SK-N-SH (cell line): ENCODE measurements around the gene ARID1B. TPM values are rescaled to one million over a fixed set of nuclear protein-coding genes. Genes with fewer than 3 reads are reported as not detected.

Source experiments
- CTCF ChIA-PET: fragments of 300-600, 350-600 bp; formaldehyde crosslinking; extraction: SDS; loops from one replicate; lab custom pipeline; 2021; lab: Yijun Ruan, JAX
- POLR2A ChIA-PET: fragments of 350-600 bp; sonication (Branson Sonifier 250); formaldehyde crosslinking; extraction: SDS; loops from one replicate; lab custom pipeline; 2020; ENCODE audit warnings: antibody characterized with exemption, inconsistent platforms; lab: Yijun Ruan, JAX
- DNase-seq: peaks from one replicate; pipeline ENCODE4 v3.0.0; 2012
- H2AFZ ChIP-seq: fragments of 200-600 bp; sonication (generic); 2 replicates; pipeline ENCODE4 v1.8.1; 2016; ENCODE audit warnings: antibody characterized with exemption, mild to moderate bottlenecking, low read depth
- H3F3A ChIP-seq: fragments of 200-600 bp; sonication (generic); replicated peaks from 2 replicates; pipeline ENCODE3; 2016; ENCODE audit warnings: antibody characterized with exemption, mild to moderate bottlenecking; ENCODE audit not compliant: insufficient read depth
- H3K27ac ChIP-seq, 2 experiments: fragments of 200-500 bp in 1 of 2; fragments of 200-600 bp in 1 of 2; sonication (Bioruptor generic) in 1 of 2; sonication (generic), shearing (Covaris generic) in 1 of 2; 2 replicates each; pipeline versions ENCODE4 v1.5.1 to v1.6.1; 2014 to 2016; ENCODE audit warnings: low read depth in 2 of 2, inconsistent platforms in 1 of 2, low read length in 1 of 2, mild to moderate bottlenecking in 1 of 2, mixed read lengths in 1 of 2
- H3K27me3 ChIP-seq: fragments of 200-600 bp; sonication (generic), shearing (Covaris generic); 2 replicates; pipeline ENCODE4 v1.6.1; 2016; ENCODE audit warnings: mixed run types; ENCODE audit not compliant: insufficient read depth
- H3K36me3 ChIP-seq, 2 experiments: fragments of 200-500 bp in 1 of 2; fragments of 200-600 bp in 1 of 2; sonication (Bioruptor generic) in 1 of 2; sonication (generic) in 1 of 2; replicated peaks in 1 of 2; 2 replicates each; pipeline versions ENCODE3 to v1.5.1; 2014 to 2016; ENCODE audit warnings: low read length in 1 of 2, mild to moderate bottlenecking in 1 of 2; ENCODE audit not compliant: insufficient read depth in 2 of 2, control insufficient read depth in 1 of 2
- H3K4me1 ChIP-seq, 2 experiments: fragments of 200-500 bp in 1 of 2; fragments of 200-600 bp in 1 of 2; sonication (Bioruptor generic) in 1 of 2; sonication (generic), shearing (Covaris generic) in 1 of 2; 2 replicates each; pipeline versions ENCODE4 v1.5.1 to v1.6.1; 2014 to 2016; ENCODE audit warnings: low read depth in 1 of 2, low read length in 1 of 2, mixed run types in 1 of 2; ENCODE audit not compliant: insufficient read depth in 2 of 2, control insufficient read depth in 1 of 2
- H3K4me2 ChIP-seq: fragments of 200-600 bp; sonication (generic), shearing (Covaris generic); 2 replicates; pipeline ENCODE4 v1.6.1; 2017; ENCODE audit warnings: mixed run types
- H3K4me3 ChIP-seq, 2 experiments: fragments of 200-500 bp in 1 of 2; fragments of 200-600 bp in 1 of 2; sonication (Bioruptor generic) in 1 of 2; sonication (generic), shearing (Covaris generic) in 1 of 2; 2 replicates each; pipeline versions ENCODE4 v1.5.1 to v1.8.1; 2014 to 2016; ENCODE audit warnings: low read depth in 2 of 2, inconsistent platforms in 1 of 2, low read length in 1 of 2, mild to moderate bottlenecking in 1 of 2, mixed read lengths in 1 of 2, moderate library complexity in 1 of 2
- H3K79me2 ChIP-seq: fragments of 200-600 bp; sonication (generic); 2 replicates; pipeline ENCODE4 v1.8.1; 2017; ENCODE audit warnings: mild to moderate bottlenecking; ENCODE audit not compliant: insufficient read depth
- H3K9ac ChIP-seq: fragments of 200-600 bp; sonication (generic); 2 replicates; pipeline ENCODE4 v1.6.1; 2017; ENCODE audit warnings: mixed run types
- H3K9me2 ChIP-seq: fragments of 200-600 bp; sonication (generic); 2 replicates; pipeline ENCODE4 v1.6.1; 2017; ENCODE audit warnings: mixed run types
- H3K9me3 ChIP-seq: fragments of 200-600 bp; sonication (generic); 2 replicates; pipeline ENCODE4 v1.6.1; 2017; ENCODE audit warnings: mixed run types, mild to moderate bottlenecking, moderate library complexity
- H4K20me1 ChIP-seq: fragments of 200-600 bp; sonication (generic); 2 replicates; pipeline ENCODE4 v1.6.1; 2017; ENCODE audit warnings: mild to moderate bottlenecking, mixed run types; ENCODE audit not compliant: insufficient read depth
- CHD2 ChIP-seq: fragments of 150-350 bp; IDR thresholded peaks from 2 replicates; pipeline ENCODE4 v1.6.1; 2018; ENCODE audit warnings: low read length; ENCODE audit not compliant: partially characterized antibody
- ELF1 ChIP-seq: IDR thresholded peaks from 2 replicates; pipeline ENCODE4 v1.4.0; 2012
- EP300 ChIP-seq, 2 experiments: IDR thresholded peaks; 2 replicates each; pipeline versions ENCODE4 v1.4.0 to v1.6.1; 2012; ENCODE audit warnings: borderline replicate concordance in 1 of 2, low read depth in 1 of 2, low read length in 1 of 2
- FOXJ3 ChIP-seq: sonication (generic); formaldehyde crosslinking; IDR thresholded peaks from 2 replicates; pipeline ENCODE4 v1.5.1; 2020; ENCODE audit warnings: mild to moderate bottlenecking, missing genetic modification reagents
- GATA2 ChIP-seq: sonication (generic); formaldehyde crosslinking; IDR thresholded peaks from 2 replicates; pipeline ENCODE4 v1.5.0; 2020; ENCODE audit warnings: mild to moderate bottlenecking, missing genetic modification reagents
- IRF3 ChIP-seq: fragments of 150-350 bp; IDR thresholded peaks from 2 replicates; pipeline ENCODE4 v1.6.1; 2016; ENCODE audit warnings: mild to moderate bottlenecking, low read depth, low read length
- JUND ChIP-seq: IDR thresholded peaks from 2 replicates; pipeline ENCODE4 v1.4.0; 2012
- MEF2A ChIP-seq: IDR thresholded peaks from 2 replicates; pipeline ENCODE4 v1.4.0; 2012; ENCODE audit warnings: low read depth, borderline replicate concordance
- NFIC ChIP-seq: IDR thresholded peaks from 2 replicates; pipeline ENCODE4 v1.4.0; 2012; ENCODE audit warnings: borderline replicate concordance
- NRF1 ChIP-seq: IDR thresholded peaks from 2 replicates; pipeline ENCODE4 v1.6.1; 2012; ENCODE audit warnings: low read depth, mild to moderate bottlenecking, low read length
- POLR2AphosphoS5 ChIP-seq: IDR thresholded peaks from 2 replicates; pipeline ENCODE4 v1.6.1; 2012; ENCODE audit warnings: low read depth, low read length
- RAD21 ChIP-seq: IDR thresholded peaks from 2 replicates; pipeline ENCODE4 v1.6.1; 2012; ENCODE audit warnings: mild to moderate bottlenecking, low read length
- RCOR1 ChIP-seq: fragments of 150-350 bp; IDR thresholded peaks from 2 replicates; pipeline ENCODE4 v1.6.1; 2017; ENCODE audit warnings: antibody characterized with exemption, low read length
- RFX5 ChIP-seq: IDR thresholded peaks from 2 replicates; pipeline ENCODE4 v1.6.1; 2012; ENCODE audit warnings: mild to moderate bottlenecking, improper control_type of control experiment, low read length
- SMC3 ChIP-seq: IDR thresholded peaks from 2 replicates; pipeline ENCODE4 v1.6.1; 2012; ENCODE audit warnings: low read depth, low read length, improper control_type of control experiment
- WGBS: methylation state at CpG from one replicate; pipeline ENCODE4 v1.1.6; 2017; ENCODE audit warnings: low lambda C conversion rate; 5-methylcytosine and 5-hydroxymethylcytosine counted together
- polyA plus RNA-seq, 3 experiments: library from polyadenylated mRNA; depleted of rRNA; stranded (reverse); fragments of >200 nt; gene quantifications; 2 replicates each; pipeline ENCODE4 v1.2.3, GENCODE V29; 2012
- TF ChIP-seq, protein P1 (sequence below): IDR thresholded peaks from 2 replicates; pipeline ENCODE4 v1.4.0; 2012; ENCODE audit warnings: low read depth, borderline replicate concordance
- TF ChIP-seq, protein P2 (sequence below): IDR thresholded peaks from 2 replicates; pipeline ENCODE4 v1.6.1; 2012; ENCODE audit warnings: mild to moderate bottlenecking, low read depth, low read length, moderate library complexity
- TF ChIP-seq, protein P3 (sequence below): IDR thresholded peaks from 2 replicates; pipeline ENCODE4; 2012
- TF ChIP-seq, protein P4 (sequence below): IDR thresholded peaks from 2 replicates; pipeline ENCODE4 v1.4.0; 2012; ENCODE audit warnings: low read depth

The ARID1B gene
- polyA plus RNA-seq, 1 of the 3 experiments (the other 2 are of a cell fraction): 13.6 TPM

- Histone ChIP-seq H3K9ac (no peak overlapping the region), H3K4me3 (no peak overlapping the region), H4K20me1 (no peaks in the 10 kb centered on the region), H3K27me3 (no peaks in the 10 kb centered on the region; the same call in 1 of the 2 replicates), H3K27ac (peak overlapping the region in 1 of 2 experiments; percentile 92; a peak in 1 of 4 replicates), H3K36me3 (no peaks in the 10 kb centered on the region), H3F3A (no peaks in the 10 kb centered on the region), H3K4me1 (peaks cover 0 to 39% of the 10 kb centered on the region in 2 experiments; a peak in 2 of 4 replicates), H3K79me2 (no peaks in the 10 kb centered on the region), H3K9me2 (no peaks in the 10 kb centered on the region), H2AFZ (no peak overlapping the region), H3K9me3 (no peaks in the 10 kb centered on the region), H3K4me2 (no peak overlapping the region)
- TF ChIP-seq EP300 (IDR thresholded peaks at IDR 0.05; ENCODE audit: borderline replicate concordance in 1 of 2, low read depth in 1 of 2, low read length in 1 of 2): peak in 1 of 2 experiments; percentile 11; a peak in 1 of 4 replicates
- no peak for TF ChIP-seq RCOR1
- TF ChIP-seq, protein P1, sequence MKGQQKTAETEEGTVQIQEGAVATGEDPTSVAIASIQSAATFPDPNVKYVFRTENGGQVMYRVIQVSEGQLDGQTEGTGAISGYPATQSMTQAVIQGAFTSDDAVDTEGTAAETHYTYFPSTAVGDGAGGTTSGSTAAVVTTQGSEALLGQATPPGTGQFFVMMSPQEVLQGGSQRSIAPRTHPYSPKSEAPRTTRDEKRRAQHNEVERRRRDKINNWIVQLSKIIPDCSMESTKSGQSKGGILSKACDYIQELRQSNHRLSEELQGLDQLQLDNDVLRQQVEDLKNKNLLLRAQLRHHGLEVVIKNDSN: no peak
- no peak for DNase-seq
- WGBS: 63% methylated on average over 5 of the region's 8 CpGs
- POLR2A ChIA-PET: no interaction called here
- CTCF ChIA-PET: interaction anchor here (0.5 to 1.5 kb wide), 5 partner anchors 8 to 1110 kb away, joined by 3 to 4 read pairs (median 3); no protein-coding TSS in a partner anchor
Measured at GRCh38 chr6:157249826-157250225, 472.6 kb downstream of the ARID1B start.

DNA sequence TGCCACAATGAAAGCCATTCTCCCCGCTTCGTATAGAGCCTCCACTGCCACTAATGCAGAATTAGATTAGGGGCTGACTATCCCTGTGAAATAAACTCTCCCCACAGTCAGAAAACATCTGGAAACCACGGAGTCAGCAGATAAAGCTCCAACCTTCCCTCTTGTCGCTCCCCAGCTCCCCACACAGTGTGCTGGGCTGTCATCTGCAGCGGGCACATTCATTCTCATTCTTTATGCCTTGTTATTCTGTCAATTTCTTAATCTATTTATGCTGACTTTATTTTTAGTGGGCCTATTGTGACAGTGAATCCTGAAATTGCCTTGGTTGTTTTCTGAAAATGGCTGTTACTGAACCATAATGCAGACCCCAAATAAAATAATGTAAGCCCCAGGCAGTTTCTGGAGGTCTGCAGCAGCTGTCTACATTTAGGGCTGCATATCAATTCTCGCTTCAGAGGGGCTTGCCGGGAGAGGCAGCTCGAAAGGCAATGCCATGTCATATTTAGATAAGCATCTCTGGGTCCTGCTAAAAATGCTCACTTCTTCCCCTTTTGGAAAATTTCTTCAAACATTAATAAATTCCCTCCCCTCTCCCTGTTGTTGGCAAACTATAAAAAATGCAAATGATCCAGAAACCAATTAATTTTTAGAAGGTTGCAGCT, 474.5 kb downstream of the ARID1B start:
- CTCF ChIA-PET: interaction anchor here (0.9 to 1.9 kb wide), 3 partner anchors 23 to 218 kb away, joined by 3 to 11 read pairs (median 3); no protein-coding TSS in a partner anchor
- Histone ChIP-seq H3K9me2 (no peaks in the 10 kb centered on the region), H3K36me3 (no peaks in the 10 kb centered on the region), H3K9me3 (no peaks in the 10 kb centered on the region), H4K20me1 (no peaks in the 10 kb centered on the region), H3F3A (no peaks in the 10 kb centered on the region), H2AFZ (no peak overlapping the region), H3K27me3 (no peaks in the 10 kb centered on the region; the same call in 1 of the 2 replicates), H3K79me2 (no peaks in the 10 kb centered on the region), H3K27ac (peak overlapping the region in 1 of 2 experiments; percentile 92; a peak in 2 of 4 replicates), H3K9ac (no peak overlapping the region), H3K4me2 (no peak overlapping the region), H3K4me3 (no peak overlapping the region), H3K4me1 (peaks cover 0 to 33% of the 10 kb centered on the region in 2 experiments; a peak in 2 of 4 replicates)
- DNase-seq: peak; percentile 82
- 32% methylated on average over 8 of the region's 8 CpGs for WGBS
- POLR2A ChIA-PET: interaction anchor here (0.9 kb wide), 1 partner anchor 11 kb away, joined by 3 read pairs; no protein-coding TSS in a partner anchor
- TF ChIP-seq FOXJ3: peak; percentile 67
- TF ChIP-seq, protein P2, sequence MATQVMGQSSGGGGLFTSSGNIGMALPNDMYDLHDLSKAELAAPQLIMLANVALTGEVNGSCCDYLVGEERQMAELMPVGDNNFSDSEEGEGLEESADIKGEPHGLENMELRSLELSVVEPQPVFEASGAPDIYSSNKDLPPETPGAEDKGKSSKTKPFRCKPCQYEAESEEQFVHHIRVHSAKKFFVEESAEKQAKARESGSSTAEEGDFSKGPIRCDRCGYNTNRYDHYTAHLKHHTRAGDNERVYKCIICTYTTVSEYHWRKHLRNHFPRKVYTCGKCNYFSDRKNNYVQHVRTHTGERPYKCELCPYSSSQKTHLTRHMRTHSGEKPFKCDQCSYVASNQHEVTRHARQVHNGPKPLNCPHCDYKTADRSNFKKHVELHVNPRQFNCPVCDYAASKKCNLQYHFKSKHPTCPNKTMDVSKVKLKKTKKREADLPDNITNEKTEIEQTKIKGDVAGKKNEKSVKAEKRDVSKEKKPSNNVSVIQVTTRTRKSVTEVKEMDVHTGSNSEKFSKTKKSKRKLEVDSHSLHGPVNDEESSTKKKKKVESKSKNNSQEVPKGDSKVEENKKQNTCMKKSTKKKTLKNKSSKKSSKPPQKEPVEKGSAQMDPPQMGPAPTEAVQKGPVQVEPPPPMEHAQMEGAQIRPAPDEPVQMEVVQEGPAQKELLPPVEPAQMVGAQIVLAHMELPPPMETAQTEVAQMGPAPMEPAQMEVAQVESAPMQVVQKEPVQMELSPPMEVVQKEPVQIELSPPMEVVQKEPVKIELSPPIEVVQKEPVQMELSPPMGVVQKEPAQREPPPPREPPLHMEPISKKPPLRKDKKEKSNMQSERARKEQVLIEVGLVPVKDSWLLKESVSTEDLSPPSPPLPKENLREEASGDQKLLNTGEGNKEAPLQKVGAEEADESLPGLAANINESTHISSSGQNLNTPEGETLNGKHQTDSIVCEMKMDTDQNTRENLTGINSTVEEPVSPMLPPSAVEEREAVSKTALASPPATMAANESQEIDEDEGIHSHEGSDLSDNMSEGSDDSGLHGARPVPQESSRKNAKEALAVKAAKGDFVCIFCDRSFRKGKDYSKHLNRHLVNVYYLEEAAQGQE: no peak
- TF ChIP-seq NFIC: no peak
- no peak for TF ChIP-seq POLR2AphosphoS5
- TF ChIP-seq EP300 (IDR thresholded peaks at IDR 0.05; ENCODE audit: borderline replicate concordance in 1 of 2, low read depth in 1 of 2, low read length in 1 of 2): peak in 1 of 2 experiments; percentile 62; a peak in 1 of 4 replicates
- TF ChIP-seq CHD2: peak; percentile 49
- TF ChIP-seq RAD21: 0 out of 2 replicates have a peak, but pooled peaks have one; percentile 1
- TF ChIP-seq MEF2A: no peak
- no peak for TF ChIP-seq NRF1
- TF ChIP-seq RFX5: no peak
- no peak for TF ChIP-seq JUND
- TF ChIP-seq, protein P3, sequence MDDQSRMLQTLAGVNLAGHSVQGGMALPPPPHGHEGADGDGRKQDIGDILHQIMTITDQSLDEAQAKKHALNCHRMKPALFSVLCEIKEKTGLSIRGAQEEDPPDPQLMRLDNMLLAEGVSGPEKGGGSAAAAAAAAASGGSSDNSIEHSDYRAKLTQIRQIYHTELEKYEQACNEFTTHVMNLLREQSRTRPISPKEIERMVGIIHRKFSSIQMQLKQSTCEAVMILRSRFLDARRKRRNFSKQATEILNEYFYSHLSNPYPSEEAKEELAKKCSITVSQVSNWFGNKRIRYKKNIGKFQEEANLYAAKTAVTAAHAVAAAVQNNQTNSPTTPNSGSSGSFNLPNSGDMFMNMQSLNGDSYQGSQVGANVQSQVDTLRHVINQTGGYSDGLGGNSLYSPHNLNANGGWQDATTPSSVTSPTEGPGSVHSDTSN: no peak
- TF ChIP-seq, protein P4, sequence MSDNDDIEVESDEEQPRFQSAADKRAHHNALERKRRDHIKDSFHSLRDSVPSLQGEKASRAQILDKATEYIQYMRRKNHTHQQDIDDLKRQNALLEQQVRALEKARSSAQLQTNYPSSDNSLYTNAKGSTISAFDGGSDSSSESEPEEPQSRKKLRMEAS: no peak
- no peak for TF ChIP-seq IRF3
- TF ChIP-seq ELF1: no peak
- peak; percentile 74 for TF ChIP-seq GATA2 (CRISPR knock-in tag)
- TF ChIP-seq SMC3: no peak
- TF ChIP-seq RCOR1: 0 out of 2 replicates have a peak, but pooled peaks have one; percentile 10
